ENCODE measurements around the gene AGT. TPM values are rescaled to one million over a fixed set of nuclear protein-coding genes. Genes with fewer than 3 reads are reported as not detected.
"Not testable (repeated sequence)": the region's sequence is repeated elsewhere in the genome, so short reads cannot be mapped to it uniquely, and the experiment has no call there.

AGT gene
- total and polyA plus RNA-seq, 2 donors from 2014 or later = 30.1 to 65.1 TPM

GRCh38 chr1:230725256-230726012 lies 11.5 kb upstream of the AGT start:
- intact Hi-C loops (cut with DNase I) = no loop called here
- H3K9ac ChIP-seq (ENCODE audit: low read length in 3 of 3) = no peak overlapping the region
- H3K27ac ChIP-seq (ENCODE audit: low read depth in 2 of 2, low read length in 2 of 2) = no peak overlapping the region
- peak in 1 of 5 donors; percentile 53 for DNase-seq
- no peak overlapping the region for H3K4me3 ChIP-seq (ENCODE audit: low read length in 3 of 3)
- no peaks in the 10 kb centered on the region for H3K36me3 ChIP-seq (ENCODE audit: control insufficient read depth in 2 of 3, insufficient read depth in 3 of 3, low read length in 3 of 3)
- no peaks in the 10 kb centered on the region for H3K27me3 ChIP-seq (ENCODE audit: control insufficient read depth, insufficient read depth, low read length)
- FAIRE-seq = no peak
- H3K4me1 ChIP-seq (ENCODE audit: control insufficient read depth in 2 of 3, insufficient read depth in 2 of 3, low read depth in 1 of 3, low read length in 3 of 3) = peaks cover 0 to 6% (median 3%) of the 10 kb centered on the region in 3 donors
- no peak for TF ChIP-seq CTCF (IDR thresholded peaks at IDR 0.05; ENCODE audit: borderline replicate concordance, extremely low read depth, insufficient read depth)
- no peaks in the 10 kb centered on the region for H3K9me3 ChIP-seq (ENCODE audit: control insufficient read depth in 2 of 3, insufficient read depth in 1 of 3, low read length in 3 of 3)

DNA sequence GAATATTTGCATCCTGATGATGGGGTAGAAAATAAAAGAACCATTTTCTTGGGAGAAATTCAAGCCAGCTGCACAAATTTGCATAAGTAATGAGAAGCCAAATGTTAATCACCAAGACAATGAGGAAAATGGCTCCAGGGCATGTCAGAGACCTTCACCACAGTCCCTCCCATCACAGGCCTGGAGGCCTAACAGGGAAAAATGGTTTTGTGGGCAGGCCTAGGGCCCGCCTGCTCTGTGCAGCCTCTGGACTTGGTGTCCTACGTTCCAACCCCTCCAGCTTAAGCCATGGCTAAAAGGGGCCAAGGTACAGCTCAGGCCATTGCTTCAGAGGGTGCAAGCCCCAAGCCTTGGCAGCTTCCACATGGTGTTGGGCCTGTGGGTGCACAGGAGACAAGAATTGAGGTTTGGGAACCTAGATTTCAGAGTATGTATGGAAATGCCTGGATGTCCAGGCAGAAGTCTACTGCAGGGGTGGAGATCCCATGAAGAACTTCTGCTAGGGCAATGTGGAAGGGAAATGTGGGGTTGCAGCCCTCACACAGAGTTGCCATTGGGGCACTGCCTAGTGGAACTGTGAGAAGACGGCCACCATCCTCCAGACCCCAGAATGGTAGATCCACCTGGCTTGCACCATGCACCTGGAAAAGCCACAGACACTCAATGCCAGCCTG lies 8.1 kb upstream of the AGT start:
- DNase-seq; H3K9me3 ChIP-seq (ENCODE audit: control insufficient read depth in 2 of 3, insufficient read depth in 1 of 3, low read length in 3 of 3); H3K4me1 ChIP-seq (ENCODE audit: control insufficient read depth in 2 of 3, insufficient read depth in 2 of 3, low read depth in 1 of 3, low read length in 3 of 3); H3K27me3 ChIP-seq (ENCODE audit: control insufficient read depth, insufficient read depth, low read length); H3K4me3 ChIP-seq (ENCODE audit: low read length in 3 of 3); H3K9ac ChIP-seq (ENCODE audit: low read length in 3 of 3); H3K36me3 ChIP-seq (ENCODE audit: control insufficient read depth in 2 of 3, insufficient read depth in 3 of 3, low read length in 3 of 3); FAIRE-seq; H3K27ac ChIP-seq (ENCODE audit: low read depth in 2 of 2, low read length in 2 of 2); intact Hi-C loops (cut with DNase I): not testable (repeated sequence)

DNA sequence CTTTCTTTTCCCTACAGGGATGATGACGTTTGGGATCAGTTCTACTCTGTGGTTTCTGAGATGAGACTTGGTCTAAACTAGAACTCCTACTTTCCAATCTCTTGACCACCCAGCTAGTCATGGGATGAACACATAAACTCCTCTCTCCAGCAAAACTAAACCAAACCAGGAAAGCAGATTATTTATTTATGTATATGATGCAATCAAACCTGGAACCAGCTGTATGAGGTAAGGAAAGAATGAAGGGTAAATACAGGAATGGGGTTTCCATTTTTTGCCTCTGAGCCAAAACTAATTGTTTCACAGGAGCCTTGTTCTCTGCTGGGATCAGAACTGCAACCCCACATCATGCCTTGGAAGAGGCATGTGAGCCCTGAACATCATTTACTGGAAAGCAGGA lies 3.3 kb upstream of the AGT start:
- H3K4me1 ChIP-seq (ENCODE audit: control insufficient read depth in 2 of 3, insufficient read depth in 2 of 3, low read depth in 1 of 3, low read length in 3 of 3) = peaks cover 0 to 8% (median 5%) of the 10 kb centered on the region in 3 donors
- intact Hi-C loops (cut with DNase I) = no loop called here
- no peaks in the 10 kb centered on the region for H3K36me3 ChIP-seq (ENCODE audit: control insufficient read depth in 2 of 3, insufficient read depth in 3 of 3, low read length in 3 of 3)
- no peak for FAIRE-seq
- TF ChIP-seq CTCF (IDR thresholded peaks at IDR 0.05; ENCODE audit: borderline replicate concordance, extremely low read depth, insufficient read depth) = no peak
- H3K27me3 ChIP-seq (ENCODE audit: control insufficient read depth, insufficient read depth, low read length) = no peaks in the 10 kb centered on the region
- H3K4me3 ChIP-seq (ENCODE audit: low read length in 3 of 3) = no peak overlapping the region
- no peak for DNase-seq
- H3K9ac ChIP-seq (ENCODE audit: low read length in 3 of 3) = no peak overlapping the region
- H3K9me3 ChIP-seq (ENCODE audit: control insufficient read depth in 2 of 3, insufficient read depth in 1 of 3, low read length in 3 of 3) = no peaks in the 10 kb centered on the region
- H3K27ac ChIP-seq (ENCODE audit: low read depth in 2 of 2, low read length in 2 of 2) = no peak overlapping the region

- H3K4me1 ChIP-seq (ENCODE audit: control insufficient read depth in 2 of 3, insufficient read depth in 2 of 3, low read depth in 1 of 3, low read length in 3 of 3); intact Hi-C loops (cut with DNase I); H3K9me3 ChIP-seq (ENCODE audit: control insufficient read depth in 2 of 3, insufficient read depth in 1 of 3, low read length in 3 of 3); H3K27ac ChIP-seq (ENCODE audit: low read depth in 2 of 2, low read length in 2 of 2); H3K9ac ChIP-seq (ENCODE audit: low read length in 3 of 3); DNase-seq; FAIRE-seq; H3K27me3 ChIP-seq (ENCODE audit: control insufficient read depth, insufficient read depth, low read length); H3K4me3 ChIP-seq (ENCODE audit: low read length in 3 of 3); H3K36me3 ChIP-seq (ENCODE audit: control insufficient read depth in 2 of 3, insufficient read depth in 3 of 3, low read length in 3 of 3): not testable (repeated sequence)
These were observed 2.5 kb upstream of the AGT start for GRCh38 chr1:230716453-230716852.
